BLaER1 (cell line): Measurements from ENCODE around the gene RANBP17.

Experiments used
- H3K27ac ChIP-seq: shearing (Covaris generic); formaldehyde crosslinking; 2 replicates; pipeline ENCODE4 v1.8.1; 2022
- H3K27me3 ChIP-seq: shearing (Covaris generic); formaldehyde crosslinking; 2 replicates; pipeline ENCODE4 v1.8.1; 2022
- H3K36me3 ChIP-seq: shearing (Covaris generic); formaldehyde crosslinking; 2 replicates; pipeline ENCODE4 v1.8.1; 2022
- H3K4me1 ChIP-seq: shearing (Covaris generic); formaldehyde crosslinking; 2 replicates; pipeline ENCODE4 v1.8.1; 2022
- H3K4me2 ChIP-seq: shearing (Covaris generic); formaldehyde crosslinking; 2 replicates; pipeline ENCODE4 v1.8.1; 2022
- H3K4me3 ChIP-seq: shearing (Covaris generic); formaldehyde crosslinking; 2 replicates; pipeline ENCODE4 v1.8.1; 2022
- H3K9ac ChIP-seq: shearing (Covaris generic); formaldehyde crosslinking; 2 replicates; pipeline ENCODE4 v1.8.1; 2022
- H3K9me3 ChIP-seq: shearing (Covaris generic); formaldehyde crosslinking; 2 replicates; pipeline ENCODE4 v1.8.1; 2022
- H4K20me1 ChIP-seq: shearing (Covaris generic); formaldehyde crosslinking; 2 replicates; pipeline ENCODE4 v1.8.1; 2022
- Cebpa-rat ChIP-seq: shearing (Covaris generic); IDR thresholded peaks from 2 replicates; pipeline ENCODE4 v1.8.1; 2022

Gene RANBP17

GRCh38 chr5:171137768-171138525 lies 276.1 kb downstream of the RANBP17 start:
- no peak overlapping the region for H3K4me2 ChIP-seq
- H3K27me3 ChIP-seq = no peaks in the 10 kb centered on the region
- no peaks in the 10 kb centered on the region for H3K9me3 ChIP-seq
- no peaks in the 10 kb centered on the region for H4K20me1 ChIP-seq
- no peak overlapping the region for H3K4me3 ChIP-seq
- no peaks in the 10 kb centered on the region for H3K4me1 ChIP-seq
- H3K9ac ChIP-seq = no peak overlapping the region
- H3K36me3 ChIP-seq = no peaks in the 10 kb centered on the region
- TF ChIP-seq Cebpa-rat = no peak
- H3K27ac ChIP-seq = no peak overlapping the region

GRCh38 chr5:171139227-171139626 lies 277.4 kb downstream of the RANBP17 start:
- Histone ChIP-seq H4K20me1 (no peaks in the 10 kb centered on the region), H3K27ac (no peak overlapping the region), H3K4me3 (no peak overlapping the region), H3K9me3 (no peaks in the 10 kb centered on the region), H3K4me2 (no peak overlapping the region), H3K36me3 (no peaks in the 10 kb centered on the region), H3K4me1 (no peaks in the 10 kb centered on the region), H3K27me3 (no peaks in the 10 kb centered on the region), H3K9ac (no peak overlapping the region)
- no peak for TF ChIP-seq Cebpa-rat

- Histone ChIP-seq H3K27ac (no peak overlapping the region), H4K20me1 (no peaks in the 10 kb centered on the region), H3K4me2 (no peak overlapping the region), H3K36me3 (no peaks in the 10 kb centered on the region), H3K4me1 (no peaks in the 10 kb centered on the region), H3K9ac (no peak overlapping the region), H3K27me3 (no peaks in the 10 kb centered on the region), H3K4me3 (no peak overlapping the region), H3K9me3 (no peaks in the 10 kb centered on the region)
- TF ChIP-seq Cebpa-rat = no peak
These were observed 280.8 kb downstream of the RANBP17 start for GRCh38 chr5:171142617-171143016.

- H3K36me3 ChIP-seq = no peaks in the 10 kb centered on the region
- H3K9ac ChIP-seq = no peak overlapping the region
- H3K4me2 ChIP-seq = no peak overlapping the region
- no peaks in the 10 kb centered on the region for H3K9me3 ChIP-seq
- H3K4me1 ChIP-seq = no peaks in the 10 kb centered on the region
- H3K27me3 ChIP-seq = no peaks in the 10 kb centered on the region
- no peak overlapping the region for H3K27ac ChIP-seq
- no peak overlapping the region for H3K4me3 ChIP-seq
- H4K20me1 ChIP-seq = no peaks in the 10 kb centered on the region
- TF ChIP-seq Cebpa-rat = no peak
These were observed 281.4 kb downstream of the RANBP17 start for GRCh38 chr5:171143171-171143570.

- H3K27ac ChIP-seq = no peak overlapping the region
- H4K20me1 ChIP-seq = no peaks in the 10 kb centered on the region
- H3K9ac ChIP-seq = no peak overlapping the region
These were observed 282.1 kb downstream of the RANBP17 start for GRCh38 chr5:171143926-171144325.

GRCh38 chr5:171149333-171149732 lies 287.5 kb downstream of the RANBP17 start:
- H3K4me1 ChIP-seq = peaks cover 2% of the 10 kb centered on the region; the same call in 1 of the 2 replicates
- no peak overlapping the region for H3K9ac ChIP-seq
- H3K27ac ChIP-seq = no peak overlapping the region
- no peak overlapping the region for H3K4me2 ChIP-seq
- no peaks in the 10 kb centered on the region for H3K27me3 ChIP-seq
- H3K9me3 ChIP-seq = no peaks in the 10 kb centered on the region
- TF ChIP-seq Cebpa-rat = no peak
- no peaks in the 10 kb centered on the region for H3K36me3 ChIP-seq
- H3K4me3 ChIP-seq = no peak overlapping the region
- H4K20me1 ChIP-seq = no peaks in the 10 kb centered on the region

More at GRCh38 chr5:171143926-171144325, 282.1 kb downstream of the RANBP17 start:
- no peak overlapping the region for H3K4me3 ChIP-seq
- no peaks in the 10 kb centered on the region for H3K27me3 ChIP-seq
- H3K36me3 ChIP-seq = no peaks in the 10 kb centered on the region
- H3K9me3 ChIP-seq = no peaks in the 10 kb centered on the region
- H3K4me2 ChIP-seq = no peak overlapping the region
- no peak for TF ChIP-seq Cebpa-rat
- H3K4me1 ChIP-seq = no peaks in the 10 kb centered on the region

- Histone ChIP-seq H3K36me3 (no peaks in the 10 kb centered on the region), H3K4me3 (no peak overlapping the region), H3K27me3 (no peaks in the 10 kb centered on the region), H3K9me3 (no peaks in the 10 kb centered on the region), H3K9ac (no peak overlapping the region), H3K4me2 (no peak overlapping the region), H4K20me1 (no peaks in the 10 kb centered on the region), H3K27ac (no peak overlapping the region), H3K4me1 (peaks cover 7% of the 10 kb centered on the region; the same call in 1 of the 2 replicates)
- no peak for TF ChIP-seq Cebpa-rat
These were observed 288.0 kb downstream of the RANBP17 start for GRCh38 chr5:171149772-171150171.

- Histone ChIP-seq H4K20me1 (no peaks in the 10 kb centered on the region), H3K9ac (no peak overlapping the region), H3K27me3 (no peaks in the 10 kb centered on the region), H3K9me3 (no peaks in the 10 kb centered on the region), H3K27ac (no peak overlapping the region), H3K4me3 (no peak overlapping the region), H3K4me1 (peaks cover 7% of the 10 kb centered on the region; the same call in 1 of the 2 replicates), H3K36me3 (no peaks in the 10 kb centered on the region), H3K4me2 (no peak overlapping the region)
- no peak for TF ChIP-seq Cebpa-rat
These were observed 290.6 kb downstream of the RANBP17 start for GRCh38 chr5:171152382-171152781.

- H3K9me3 ChIP-seq = no peaks in the 10 kb centered on the region
- no peak overlapping the region for H3K4me2 ChIP-seq
- H4K20me1 ChIP-seq = no peaks in the 10 kb centered on the region
- H3K4me3 ChIP-seq = no peak overlapping the region
- H3K27ac ChIP-seq = no peak overlapping the region
- no peaks in the 10 kb centered on the region for H3K27me3 ChIP-seq
- H3K36me3 ChIP-seq = no peaks in the 10 kb centered on the region
- no peak for TF ChIP-seq Cebpa-rat
- H3K4me1 ChIP-seq = peaks cover 7% of the 10 kb centered on the region; the same call in 1 of the 2 replicates
- H3K9ac ChIP-seq = no peak overlapping the region
These were observed 293.8 kb downstream of the RANBP17 start for GRCh38 chr5:171155621-171156020.

GRCh38 chr5:171157276-171157675 lies 295.5 kb downstream of the RANBP17 start:
- TF ChIP-seq Cebpa-rat = no peak
- H3K27ac ChIP-seq = no peak overlapping the region
- H3K9ac ChIP-seq = no peak overlapping the region
- no peaks in the 10 kb centered on the region for H3K27me3 ChIP-seq
- H3K36me3 ChIP-seq = no peaks in the 10 kb centered on the region
- no peaks in the 10 kb centered on the region for H3K9me3 ChIP-seq
- no peak overlapping the region for H3K4me2 ChIP-seq
- no peak overlapping the region for H3K4me3 ChIP-seq
- H4K20me1 ChIP-seq = no peaks in the 10 kb centered on the region
- peaks cover 7% of the 10 kb centered on the region; the same call in 1 of the 2 replicates for H3K4me1 ChIP-seq
